ENCODE measurements around the gene ZNF593. TPM values are rescaled to one million over a fixed set of nuclear protein-coding genes. Genes with fewer than 3 reads are reported as not detected.

Gene ZNF593
- total RNA-seq, 1 donor from 2014 or later = 22.4 TPM

DNA sequence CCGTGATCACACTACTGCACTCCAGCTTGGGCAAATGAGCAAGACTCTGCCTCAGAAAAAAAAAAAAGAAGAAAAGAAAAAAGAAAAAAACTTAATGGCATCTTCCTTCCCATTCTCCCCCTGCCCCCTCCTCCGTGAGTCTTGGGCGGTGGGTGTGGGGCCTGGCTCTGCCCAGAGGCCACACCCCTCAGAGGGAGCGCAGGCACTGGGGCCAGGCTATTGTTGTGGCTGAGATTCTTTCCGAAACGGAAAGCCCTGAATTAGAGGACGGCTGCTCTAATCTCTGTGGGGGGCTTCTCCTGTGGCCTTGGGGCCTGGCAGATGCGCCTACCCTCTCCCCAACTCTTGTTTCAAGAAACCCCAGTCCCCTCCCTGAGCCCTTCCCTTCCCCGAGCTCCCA is 15.0 kb upstream of the ZNF593 start:
- Mint-ChIP-seq H3K4me3 (ENCODE audit: unreplicated experiment) (no peak overlapping the region), H3K9me3 (ENCODE audit: low read depth) (no peaks in the 10 kb centered on the region), H3K27ac (ENCODE audit: unreplicated experiment) (no peak overlapping the region), H3K4me1 (ENCODE audit: low read depth) (peaks cover 15% of the 10 kb centered on the region), H3K36me3 (ENCODE audit: low read depth) (no peaks in the 10 kb centered on the region), H3K27me3 (ENCODE audit: low read depth) (peaks cover 5% of the 10 kb centered on the region)
- TF ChIP-seq CTCF (IDR thresholded peaks at IDR 0.05) = no peak
- peak; percentile 29 for DNase-seq (ENCODE audit: low spot score)

DNA sequence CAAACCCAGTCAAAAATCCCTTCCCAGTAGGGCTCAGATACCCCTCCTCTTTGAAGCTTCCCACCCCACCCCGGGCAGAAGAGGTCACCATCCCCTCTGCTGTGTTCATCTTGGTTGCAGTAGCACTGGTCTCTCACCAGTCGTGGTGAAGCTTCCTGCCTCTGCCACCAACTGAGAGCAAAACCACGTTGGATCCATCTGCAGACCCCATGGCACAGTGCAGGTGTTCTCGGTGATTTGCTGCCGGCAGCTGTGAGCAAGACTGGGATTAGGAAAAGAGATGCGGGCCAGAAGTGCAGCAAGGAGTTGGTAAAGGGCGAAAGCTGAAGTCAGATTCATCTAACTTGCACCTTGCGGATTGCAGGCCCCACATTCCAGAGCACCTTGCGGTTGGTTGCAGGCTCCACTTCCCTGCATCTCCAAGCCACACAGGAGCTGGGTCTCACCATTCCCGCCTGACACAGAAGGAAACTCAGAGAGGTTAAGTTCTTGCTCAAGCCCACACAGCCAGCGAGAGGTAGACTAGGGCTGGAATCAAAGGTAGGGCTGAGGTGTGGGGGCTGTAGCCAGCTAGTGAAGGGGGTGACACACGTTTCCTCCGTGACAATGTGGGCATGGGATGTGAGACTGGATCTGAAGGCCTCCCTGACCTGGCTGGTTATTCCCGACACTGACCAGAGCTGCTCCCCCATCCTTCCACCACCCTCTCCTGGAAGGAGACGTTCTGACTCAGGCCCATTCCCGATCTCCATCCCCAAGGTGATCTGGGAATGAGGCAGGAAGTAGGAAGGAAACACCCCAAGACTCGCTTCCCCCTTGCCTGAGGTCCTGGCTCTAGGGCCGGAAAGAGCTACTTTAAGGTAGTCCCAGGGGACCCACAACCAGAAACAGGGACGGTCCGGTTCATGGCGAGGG is 14.1 kb upstream of the ZNF593 start:
- Mint-ChIP-seq H3K4me1 (ENCODE audit: low read depth) (peaks cover 15% of the 10 kb centered on the region), H3K27ac (ENCODE audit: unreplicated experiment) (no peak overlapping the region), H3K36me3 (ENCODE audit: low read depth) (no peaks in the 10 kb centered on the region), H3K9me3 (ENCODE audit: low read depth) (no peaks in the 10 kb centered on the region), H3K4me3 (ENCODE audit: unreplicated experiment) (no peak overlapping the region), H3K27me3 (ENCODE audit: low read depth) (peaks cover 3% of the 10 kb centered on the region)
- peak; percentile 44 for DNase-seq (ENCODE audit: low spot score)
- TF ChIP-seq CTCF (IDR thresholded peaks at IDR 0.05) = no peak

GRCh38 chr1:26156285-26157038 is 13.2 kb upstream of the ZNF593 start:
- H3K27me3 Mint-ChIP-seq (ENCODE audit: low read depth) = peaks cover 3% of the 10 kb centered on the region
- no peak overlapping the region for H3K27ac Mint-ChIP-seq (ENCODE audit: unreplicated experiment)
- peaks cover 19% of the 10 kb centered on the region for H3K4me1 Mint-ChIP-seq (ENCODE audit: low read depth)
- DNase-seq (ENCODE audit: low spot score) = peak; percentile 77
- TF ChIP-seq CTCF (IDR thresholded peaks at IDR 0.05) = no peak
- H3K4me3 Mint-ChIP-seq (ENCODE audit: unreplicated experiment) = no peak overlapping the region
- H3K9me3 Mint-ChIP-seq (ENCODE audit: low read depth) = no peaks in the 10 kb centered on the region
- H3K36me3 Mint-ChIP-seq (ENCODE audit: low read depth) = no peaks in the 10 kb centered on the region

- peak; percentile 36 for DNase-seq (ENCODE audit: low spot score)
- Mint-ChIP-seq H3K27me3 (ENCODE audit: low read depth) (peaks cover 3% of the 10 kb centered on the region), H3K27ac (ENCODE audit: unreplicated experiment) (peak overlapping the region; percentile 32), H3K4me3 (ENCODE audit: unreplicated experiment) (peak overlapping the region; percentile 44), H3K4me1 (ENCODE audit: low read depth) (peaks cover 24% of the 10 kb centered on the region), H3K36me3 (ENCODE audit: low read depth) (no peaks in the 10 kb centered on the region), H3K9me3 (ENCODE audit: low read depth) (no peaks in the 10 kb centered on the region)
- no peak for TF ChIP-seq CTCF (IDR thresholded peaks at IDR 0.05)
Observed at GRCh38 chr1:26158271-26158907, 11.3 kb upstream of the ZNF593 start.

Measured in chondrocyte (in vitro differentiated cells).